ENCODE data around the gene SCIN.

The SCIN gene

GRCh38 chr7:12630513-12630819 is 59.9 kb downstream of the SCIN start:
- TF ChIP-seq SIN3A (IDR thresholded peaks at IDR 0.05; ENCODE audit: borderline replicate concordance, insufficient read depth, low read length) (no peak), POLR2AphosphoS5 (IDR thresholded peaks at IDR 0.05; ENCODE audit: low read depth, low read length) (no peak), REST (IDR thresholded peaks at IDR 0.05; ENCODE audit: insufficient read depth in 1 of 2, low read depth in 2 of 2, low read length in 2 of 2) (no peak), FOXP2 (optimal IDR thresholded peaks at IDR 0.05; ENCODE audit: borderline replicate concordance, extremely low read depth, extremely low read length, insufficient read depth) (no peak), TAF1 (IDR thresholded peaks at IDR 0.05; ENCODE audit: borderline replicate concordance, insufficient read depth, low read length) (no peak)

- TF ChIP-seq REST (IDR thresholded peaks at IDR 0.05; ENCODE audit: insufficient read depth in 1 of 2, low read depth in 2 of 2, low read length in 2 of 2) (no peak), FOXP2 (optimal IDR thresholded peaks at IDR 0.05; ENCODE audit: borderline replicate concordance, extremely low read depth, extremely low read length, insufficient read depth) (no peak), TAF1 (IDR thresholded peaks at IDR 0.05; ENCODE audit: borderline replicate concordance, insufficient read depth, low read length) (no peak), SIN3A (IDR thresholded peaks at IDR 0.05; ENCODE audit: borderline replicate concordance, insufficient read depth, low read length) (no peak)
Observed at GRCh38 chr7:12633582-12633981, 63.1 kb downstream of the SCIN start.

- TF ChIP-seq TAF1 (IDR thresholded peaks at IDR 0.05; ENCODE audit: borderline replicate concordance, insufficient read depth, low read length) (no peak), SIN3A (IDR thresholded peaks at IDR 0.05; ENCODE audit: borderline replicate concordance, insufficient read depth, low read length) (no peak)
Observed at GRCh38 chr7:12635830-12636229, 65.3 kb downstream of the SCIN start.

DNA sequence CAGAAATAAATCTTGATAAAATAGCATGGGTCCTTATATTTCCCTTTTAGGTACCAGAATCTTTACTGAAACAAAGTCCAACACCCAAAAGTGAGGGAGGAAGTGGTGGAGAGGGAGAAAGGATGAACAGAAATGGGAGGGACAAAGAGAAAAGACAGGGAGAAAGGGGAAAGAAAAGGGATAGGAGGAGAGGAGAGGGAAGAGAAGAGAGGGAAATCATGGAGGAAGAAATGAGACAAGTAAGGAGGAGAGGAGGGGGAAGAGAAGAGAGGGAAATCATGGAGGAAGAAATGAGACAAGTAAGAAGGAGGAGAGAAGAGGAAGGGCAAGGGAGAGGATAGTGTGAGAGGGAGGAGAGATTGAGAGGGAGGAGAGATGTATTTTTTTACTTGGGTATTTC is 66.8 kb downstream of the SCIN start:
- TF ChIP-seq REST (IDR thresholded peaks at IDR 0.05; ENCODE audit: insufficient read depth in 1 of 2, low read depth in 2 of 2, low read length in 2 of 2) (no peak), POLR2AphosphoS5 (IDR thresholded peaks at IDR 0.05; ENCODE audit: low read depth, low read length) (no peak), SIN3A (IDR thresholded peaks at IDR 0.05; ENCODE audit: borderline replicate concordance, insufficient read depth, low read length) (no peak), FOXP2 (optimal IDR thresholded peaks at IDR 0.05; ENCODE audit: borderline replicate concordance, extremely low read depth, extremely low read length, insufficient read depth) (no peak), TAF1 (IDR thresholded peaks at IDR 0.05; ENCODE audit: borderline replicate concordance, insufficient read depth, low read length) (no peak)

DNA sequence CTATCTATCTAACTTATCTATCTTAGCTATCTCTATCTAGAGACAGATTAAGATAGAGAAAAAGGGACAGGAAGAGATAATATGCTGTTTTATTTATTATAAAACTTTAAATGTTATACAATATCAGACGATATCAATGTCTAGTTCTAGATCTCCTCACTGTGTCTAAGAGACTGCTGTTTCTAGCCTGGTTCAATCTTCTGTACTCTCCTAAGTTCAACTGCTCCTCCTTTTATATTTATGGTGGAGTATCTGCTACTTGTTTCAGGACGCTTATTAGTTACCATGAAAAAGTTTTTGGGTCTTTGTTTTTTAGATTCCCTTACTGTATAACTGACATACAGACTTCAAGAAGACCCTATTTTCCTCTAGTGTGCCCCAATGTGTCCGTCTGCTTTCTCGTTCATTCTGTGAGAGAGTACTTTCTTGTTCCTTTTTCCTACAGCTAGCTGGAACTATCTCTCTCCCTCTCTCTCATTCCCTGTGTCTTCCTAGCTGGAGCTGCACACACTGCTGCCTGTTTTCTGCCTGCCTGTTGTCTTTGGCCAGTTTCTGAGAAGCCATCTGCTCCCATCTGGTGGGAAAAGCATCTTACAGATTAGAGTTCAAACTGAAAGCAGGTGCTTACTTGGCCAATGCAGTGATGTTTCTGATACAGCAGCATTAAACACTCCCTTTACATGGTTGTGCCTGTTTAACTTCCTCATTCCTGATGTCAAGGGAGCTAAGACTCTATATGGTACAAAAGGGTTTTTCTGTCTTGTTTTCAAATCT is 67.5 kb downstream of the SCIN start:
- TF ChIP-seq TAF1 (IDR thresholded peaks at IDR 0.05; ENCODE audit: borderline replicate concordance, insufficient read depth, low read length) (no peak), SIN3A (IDR thresholded peaks at IDR 0.05; ENCODE audit: borderline replicate concordance, insufficient read depth, low read length) (no peak), POLR2AphosphoS5 (IDR thresholded peaks at IDR 0.05; ENCODE audit: low read depth, low read length) (no peak), FOXP2 (optimal IDR thresholded peaks at IDR 0.05; ENCODE audit: borderline replicate concordance, extremely low read depth, extremely low read length, insufficient read depth) (no peak), REST (IDR thresholded peaks at IDR 0.05; ENCODE audit: insufficient read depth in 1 of 2, low read depth in 2 of 2, low read length in 2 of 2) (no peak)
